ENCODE data around the gene MCHR1.

The MCHR1 gene

GRCh38 chr22:40679249-40679963 lies at the start of gene MCHR1:
Gene MCHR1 (plus strand): TSS chr22:40679484. CDS start chr22:40679653, 169 bp downstream.
- H3K36me3 Mint-ChIP-seq (ENCODE audit: low read depth): no peaks in the 10 kb centered on the region
- H3K9me3 Mint-ChIP-seq: no peaks in the 10 kb centered on the region

GRCh38 chr22:40631925-40632324 lies 47.4 kb upstream of the MCHR1 start:
- H3K4me3 Mint-ChIP-seq: no peak overlapping the region
- no peaks in the 10 kb centered on the region for H3K27me3 Mint-ChIP-seq
- H3K4me1 Mint-ChIP-seq (ENCODE audit: low read depth): peaks cover 67% of the 10 kb centered on the region
- no peak overlapping the region for H3K27ac Mint-ChIP-seq
- no peaks in the 10 kb centered on the region for H3K36me3 Mint-ChIP-seq (ENCODE audit: low read depth)
- intact Hi-C loops (cut with micrococcal nuclease): loop anchor here (10.0 kb wide), 1 partner anchor 197 kb away; no protein-coding TSS in a partner anchor
- H3K9me3 Mint-ChIP-seq: no peaks in the 10 kb centered on the region

More at GRCh38 chr22:40679249-40679963, at the start of gene MCHR1:
- intact Hi-C loops (cut with micrococcal nuclease): no loop called here
- Mint-ChIP-seq H3K27me3 (peaks cover 35% of the 10 kb centered on the region), H3K4me1 (ENCODE audit: low read depth) (peaks cover 33% of the 10 kb centered on the region), H3K4me3 (no peak within 1 kb of the TSS), H3K27ac (no peak within 1 kb of the TSS)

GRCh38 chr22:40633036-40633435 lies 46.2 kb upstream of the MCHR1 start:
- H3K4me1 Mint-ChIP-seq (ENCODE audit: low read depth): peaks cover 62% of the 10 kb centered on the region

GRCh38 chr22:40634119-40634903 lies 45.0 kb upstream of the MCHR1 start:
- no peak overlapping the region for H3K4me3 Mint-ChIP-seq
- intact Hi-C loops (cut with micrococcal nuclease): loop anchor here (10.0 kb wide), 1 partner anchor 200 kb away; no protein-coding TSS in a partner anchor

More at GRCh38 chr22:40633036-40633435, 46.2 kb upstream of the MCHR1 start:
- H3K27ac Mint-ChIP-seq: no peak overlapping the region
- no peaks in the 10 kb centered on the region for H3K27me3 Mint-ChIP-seq
- H3K9me3 Mint-ChIP-seq: no peaks in the 10 kb centered on the region
- intact Hi-C loops (cut with micrococcal nuclease): loop anchor here (10.0 kb wide), 1 partner anchor 198 kb away; no protein-coding TSS in a partner anchor
- H3K4me3 Mint-ChIP-seq: no peak overlapping the region
- H3K36me3 Mint-ChIP-seq (ENCODE audit: low read depth): no peaks in the 10 kb centered on the region

GRCh38 chr22:40635043-40635939 lies 44.0 kb upstream of the MCHR1 start:
- peak overlapping the region; percentile 95 for H3K27ac Mint-ChIP-seq
- H3K4me3 Mint-ChIP-seq: peak overlapping the region; percentile 85
- no peaks in the 10 kb centered on the region for H3K36me3 Mint-ChIP-seq (ENCODE audit: low read depth)
- peaks cover 51% of the 10 kb centered on the region for H3K4me1 Mint-ChIP-seq (ENCODE audit: low read depth)
- H3K27me3 Mint-ChIP-seq: no peaks in the 10 kb centered on the region
- no peaks in the 10 kb centered on the region for H3K9me3 Mint-ChIP-seq
- intact Hi-C loops (cut with micrococcal nuclease): loop anchor here (10.0 kb wide), 1 partner anchor 200 kb away; no protein-coding TSS in a partner anchor

More at GRCh38 chr22:40634119-40634903, 45.0 kb upstream of the MCHR1 start:
- Mint-ChIP-seq H3K27ac (no peak overlapping the region), H3K27me3 (no peaks in the 10 kb centered on the region), H3K4me1 (ENCODE audit: low read depth) (peaks cover 51% of the 10 kb centered on the region), H3K36me3 (ENCODE audit: low read depth) (no peaks in the 10 kb centered on the region), H3K9me3 (no peaks in the 10 kb centered on the region)

GRCh38 chr22:40635940-40636379 lies 43.3 kb upstream of the MCHR1 start:
- no peaks in the 10 kb centered on the region for H3K27me3 Mint-ChIP-seq
- H3K4me3 Mint-ChIP-seq: peak overlapping the region; percentile 85
- peak overlapping the region; percentile 95 for H3K27ac Mint-ChIP-seq
- H3K4me1 Mint-ChIP-seq (ENCODE audit: low read depth): peaks cover 49% of the 10 kb centered on the region
- intact Hi-C loops (cut with micrococcal nuclease): loop anchor here (10.0 kb wide), 1 partner anchor 201 kb away; no protein-coding TSS in a partner anchor
- H3K9me3 Mint-ChIP-seq: no peaks in the 10 kb centered on the region
- no peaks in the 10 kb centered on the region for H3K36me3 Mint-ChIP-seq (ENCODE audit: low read depth)

- Mint-ChIP-seq H3K4me3 (peak within 1 kb of the TSS; percentile 85), H3K27ac (peak within 1 kb of the TSS; percentile 95), H3K27me3 (no peaks in the 10 kb centered on the region), H3K4me1 (ENCODE audit: low read depth) (peaks cover 43% of the 10 kb centered on the region), H3K9me3 (no peaks in the 10 kb centered on the region), H3K36me3 (ENCODE audit: low read depth) (no peaks in the 10 kb centered on the region)
- intact Hi-C loops (cut with micrococcal nuclease): loop anchor here (10.0 kb wide), 1 partner anchor 202 kb away; no protein-coding TSS in a partner anchor
Observed at GRCh38 chr22:40636380-40637182, 42.7 kb upstream of the MCHR1 start, which contains the start of gene MRTFA. Gene MRTFA (minus strand): TSS chr22:40636719.

GRCh38 chr22:40637183-40638150 lies 41.8 kb upstream of the MCHR1 start:
- Mint-ChIP-seq H3K4me3 (peak overlapping the region; percentile 85), H3K9me3 (no peaks in the 10 kb centered on the region), H3K4me1 (ENCODE audit: low read depth) (peaks cover 34% of the 10 kb centered on the region), H3K36me3 (ENCODE audit: low read depth) (no peaks in the 10 kb centered on the region), H3K27ac (peak overlapping the region; percentile 95), H3K27me3 (no peaks in the 10 kb centered on the region)
- intact Hi-C loops (cut with micrococcal nuclease): loop anchor here (10.0 kb wide), 1 partner anchor 203 kb away; no protein-coding TSS in a partner anchor

- H3K27ac Mint-ChIP-seq: peak overlapping the region; percentile 32
Observed at GRCh38 chr22:40638261-40638660, 41.0 kb upstream of the MCHR1 start.

GRCh38 chr22:40641269-40641668 lies 38.0 kb upstream of the MCHR1 start:
- Mint-ChIP-seq H3K27ac (no peak overlapping the region), H3K27me3 (no peaks in the 10 kb centered on the region), H3K4me1 (ENCODE audit: low read depth) (peaks cover 12% of the 10 kb centered on the region), H3K4me3 (no peak overlapping the region), H3K9me3 (no peaks in the 10 kb centered on the region), H3K36me3 (ENCODE audit: low read depth) (no peaks in the 10 kb centered on the region)
- intact Hi-C loops (cut with micrococcal nuclease): no loop called here

More at GRCh38 chr22:40638261-40638660, 41.0 kb upstream of the MCHR1 start:
- Mint-ChIP-seq H3K4me3 (no peak overlapping the region), H3K9me3 (no peaks in the 10 kb centered on the region), H3K4me1 (ENCODE audit: low read depth) (peaks cover 27% of the 10 kb centered on the region), H3K27me3 (no peaks in the 10 kb centered on the region), H3K36me3 (ENCODE audit: low read depth) (no peaks in the 10 kb centered on the region)
- intact Hi-C loops (cut with micrococcal nuclease): loop anchor here (10.0 kb wide), 1 partner anchor 203 kb away; no protein-coding TSS in a partner anchor

- Mint-ChIP-seq H3K27me3 (no peaks in the 10 kb centered on the region), H3K36me3 (ENCODE audit: low read depth) (no peaks in the 10 kb centered on the region), H3K4me3 (no peak overlapping the region), H3K4me1 (ENCODE audit: low read depth) (peaks cover 12% of the 10 kb centered on the region), H3K9me3 (no peaks in the 10 kb centered on the region), H3K27ac (no peak overlapping the region)
- intact Hi-C loops (cut with micrococcal nuclease): no loop called here
Observed at GRCh38 chr22:40642316-40642715, 37.0 kb upstream of the MCHR1 start.

Measured in dendritic cell treated with granulocyte-macrophage colony-stimulating factor and Interleukin-4, amounts not matched to agents 40 ng/mL and 50 ng/mL, for 4 days (primary cell).